K562 (cell line): ENCODE data around the gene TSPAN11. TPM values are rescaled to one million over a fixed set of nuclear protein-coding genes. Genes with fewer than 3 reads are reported as not detected.

Experiments used
- ATAC-seq: fragments of 200-7000 bp; cut with Tn5 transposase; 3 replicates; pipeline ENCODE4 v1.9.1; 2020; ENCODE audit warnings: moderate library complexity
- BruUV-seq: library from RNA; stranded (reverse); fragments of 400-500 nt; replicated peaks from 2 replicates; lab custom pipeline; 2021; lab: Mats Ljungman, UMichigan
- CTCF ChIA-PET: fragments of 300-600 bp; formaldehyde crosslinking; extraction: SDS; loops from one replicate; lab custom pipeline; 2021; ENCODE audit warnings: low intra/inter-chr PET ratio; lab: Yijun Ruan, JAX
- POLR2A ChIA-PET: fragments of 300-600, 350-650 bp; sonication (Branson Sonifier 250); formaldehyde crosslinking; extraction: SDS; loops from one replicate; lab custom pipeline; 2021; ENCODE audit warnings: antibody characterized with exemption, inconsistent platforms; lab: Yijun Ruan, JAX
- DNase-seq, 4 experiments: peaks; one replicate each; pipeline versions ENCODE4 v3.0.0 to v3.0.0-alpha.2; 2011 to 2018; ENCODE audit warnings: low spot score in 3 of 4, mixed read lengths in 3 of 4; ENCODE audit errors: extremely low read depth in 1 of 4
- FAIRE-seq: peaks from 2 replicates; lab custom pipeline; 2011; peaks lifted over from hg19 to GRCh38; lab: Jason Lieb, UNC
- H2AFZ ChIP-seq: 2 replicates; pipeline ENCODE4 v1.6.0; 2011; ENCODE audit warnings: low read depth, low read length, control low read depth, inconsistent platforms
- H3K27ac ChIP-seq: fragments of 200-600 bp; 3 replicates; pipeline ENCODE4 v1.8.0; 2011; ENCODE audit warnings: low read depth, mild to moderate bottlenecking, control low read depth, inconsistent platforms, low read length, moderate library complexity, mixed read lengths; ENCODE audit errors: extremely low read depth
- H3K27me3 ChIP-seq, 2 experiments: fragments of 300-600 bp in 1 of 2; 2 replicates in 1 of 2; 3 replicates in 1 of 2; pipeline versions ENCODE4 v1.6.0 to v1.8.0; 2011; ENCODE audit warnings: inconsistent platforms in 2 of 2, low read length in 2 of 2, mild to moderate bottlenecking in 1 of 2, mixed read lengths in 1 of 2, moderate library complexity in 1 of 2; ENCODE audit not compliant: control insufficient read depth in 2 of 2, insufficient read depth in 2 of 2
- H3K36me3 ChIP-seq: fragments of 300-600 bp; 3 replicates; pipeline ENCODE4 v1.8.0; 2011; ENCODE audit warnings: mild to moderate bottlenecking, low read length, inconsistent platforms; ENCODE audit not compliant: control insufficient read depth, insufficient read depth
- H3K4me1 ChIP-seq, 2 experiments: fragments of 200-600 bp in 1 of 2; replicated peaks in 1 of 2; 2 replicates in 1 of 2; 3 replicates in 1 of 2; pipeline versions ENCODE4 v1.5.1 to v1.8.0; 2011; ENCODE audit warnings: inconsistent platforms in 2 of 2, low read length in 2 of 2, mild to moderate bottlenecking in 1 of 2, mixed read lengths in 1 of 2, moderate library complexity in 1 of 2; ENCODE audit not compliant: control insufficient read depth in 2 of 2, insufficient read depth in 2 of 2
- H3K4me2 ChIP-seq: 2 replicates; pipeline ENCODE4 v1.6.1; 2011; ENCODE audit warnings: low read length, control low read depth, inconsistent platforms, mixed read lengths; ENCODE audit not compliant: insufficient read depth
- H3K4me3 ChIP-seq: fragments of 200-600 bp; sonication (generic), shearing (Covaris generic); 2 replicates; pipeline ENCODE4 v1.5.1; 2016; ENCODE audit warnings: control low read depth, inconsistent platforms
- H3K79me2 ChIP-seq: fragments of 200-600 bp; 3 replicates; pipeline ENCODE4 v1.8.0; 2011; ENCODE audit warnings: low read length, inconsistent platforms; ENCODE audit not compliant: control insufficient read depth, insufficient read depth
- H3K9ac ChIP-seq, 2 experiments: 2 replicates each; pipeline versions ENCODE4 v1.6.0 to v1.6.1; 2011; ENCODE audit warnings: low read depth in 2 of 2, low read length in 2 of 2, control low read depth in 1 of 2, inconsistent platforms in 1 of 2, mild to moderate bottlenecking in 1 of 2, mixed read lengths in 1 of 2; ENCODE audit not compliant: insufficient read depth in 1 of 2
- H3K9me1 ChIP-seq: one replicate; pipeline ENCODE4 v1.6.0; 2011; ENCODE audit warnings: inconsistent platforms, mild to moderate bottlenecking, low read length, moderate library complexity; ENCODE audit not compliant: control insufficient read depth, insufficient read depth
- H3K9me3 ChIP-seq: replicated peaks from 2 replicates; pipeline ENCODE4 v1.5.1; 2011; ENCODE audit warnings: low read depth, low read length, inconsistent platforms; ENCODE audit not compliant: control insufficient read depth, insufficient read depth
- H4K20me1 ChIP-seq: replicated peaks from 2 replicates; pipeline ENCODE4 v1.6.1; 2011; ENCODE audit warnings: low read length, inconsistent platforms, mixed read lengths; ENCODE audit not compliant: control insufficient read depth, insufficient read depth
- E2F4 ChIP-seq: sonication (generic); formaldehyde crosslinking; IDR thresholded peaks from 2 replicates; pipeline ENCODE4 v1.8.0; 2022; ENCODE audit warnings: mild to moderate bottlenecking, low read depth, missing genetic modification reagents
- GTF2A2 ChIP-seq: IDR thresholded peaks from 2 replicates; pipeline ENCODE4 v1.6.1; 2016; ENCODE audit warnings: mild to moderate bottlenecking, missing genetic modification characterization, missing compliant biosample characterization
- GTF2E2 ChIP-seq: fragments of 200-800 bp; sonication (Bioruptor generic); IDR thresholded peaks from 2 replicates; pipeline ENCODE4 v1.6.1; 2016; ENCODE audit warnings: missing genetic modification characterization, missing compliant biosample characterization
- HMGXB4 ChIP-seq: sonication (generic); formaldehyde crosslinking; IDR thresholded peaks from 2 replicates; pipeline ENCODE4 v1.8.1; 2023; ENCODE audit warnings: mild to moderate bottlenecking, missing genetic modification reagents
- KDM1A ChIP-seq, 2 experiments: fragments of 450-650 bp; IDR thresholded peaks; 2 replicates each; pipeline ENCODE4 v1.6.1; 2016; ENCODE audit warnings: mild to moderate bottlenecking in 2 of 2
- MYBL2 ChIP-seq, 2 experiments: fragments of 450-650 bp in 1 of 2; sonication (generic) in 1 of 2; formaldehyde crosslinking in 1 of 2; IDR thresholded peaks; 2 replicates each; pipeline versions ENCODE4 v1.6.1 to v1.8.1; 2017 to 2022; ENCODE audit warnings: borderline replicate concordance in 1 of 2, inconsistent platforms in 1 of 2, low read depth in 1 of 2, mild to moderate bottlenecking in 1 of 2, missing genetic modification reagents in 1 of 2, moderate library complexity in 1 of 2
- RCOR1 ChIP-seq, 2 experiments: IDR thresholded peaks; 2 replicates each; pipeline ENCODE4 v1.6.1; 2012; ENCODE audit warnings: low read depth in 2 of 2, low read length in 2 of 2, borderline replicate concordance in 1 of 2, improper control_type of control experiment in 1 of 2
- ZFP30 ChIP-seq: fragments of 250-450 bp; sonication (Bioruptor Pico); IDR thresholded peaks from 2 replicates; pipeline ENCODE4 v1.8.0; 2022; ENCODE audit warnings: moderate library complexity, mild to moderate bottlenecking, inconsistent platforms, borderline replicate concordance
- ZNF134 ChIP-seq: fragments of 250-450 bp; sonication (Bioruptor Pico); conservative IDR thresholded peaks from 2 replicates; pipeline ENCODE4 v1.4.0; 2020
- ZNF551 ChIP-seq: fragments of 250-450 bp; sonication (Bioruptor Pico); IDR thresholded peaks from 2 replicates; pipeline ENCODE4 v1.5.0; 2021; ENCODE audit warnings: mild to moderate bottlenecking, moderate library complexity
- WGBS: fragments of 100-300 bp; shearing (Covaris generic); methylation state at CpG from one replicate; pipeline ENCODE4 v1.1.6; 2016; ENCODE audit warnings: low coverage, mixed read lengths; ENCODE audit not compliant: insufficient coverage; ENCODE audit errors: missing lambda C conversion rate; 5-methylcytosine and 5-hydroxymethylcytosine counted together
- in situ Hi-C: fragments of 300-500 bp; cut with MboI; formaldehyde crosslinking; loops from 4 replicates; pipeline ENCODE4 v1.15.0; 2018; ENCODE audit warnings: inconsistent platforms, mixed read lengths
- intact Hi-C: fragments of 100-400 bp; cut with micrococcal nuclease; formaldehyde crosslinking; loops from 2 replicates; pipeline ENCODE4 v1.14.2; 2022
- polyA plus RNA-seq, 8 experiments: library from polyadenylated mRNA; depleted of rRNA in 4 of 8; stranded (reverse) in 5 of 8; unstranded in 3 of 8; fragments of >200 nt; fragmentation: Nextera tagmentation in 2 of 8; fragmentation: Illumina TruSeq in 1 of 8; extraction: Ambion mirVana in 2 of 8; extraction: Trizol in 1 of 8; gene quantifications; 2 replicates each; pipeline versions ENCODE4 v1.2.1 to v1.2.3, GENCODE V29; 2011 to 2014; ENCODE audit warnings: inconsistent platforms in 1 of 8, missing spikeins in 1 of 8
- total RNA-seq, 7 experiments: library from RNA; depleted of rRNA in 6 of 7; stranded (reverse); fragments of >200 nt in 6 of 7; fragmentation: Illumina TruSeq in 2 of 7; extraction: Trizol in 2 of 7; gene quantifications; 2 replicates each; pipeline versions ENCODE4 v1.2.1 to v1.2.3, GENCODE V29; 2011 to 2021; ENCODE audit warnings: low replicate concordance in 1 of 7

Gene TSPAN11
- total and polyA plus RNA-seq, 9 of the 15 experiments (the other 6 are each of a cell fraction or from before 2014, with no cell fraction given) = not detected

GRCh38 chr12:31005944-31006361 is 79.4 kb downstream of the TSPAN11 start:
- Histone ChIP-seq H3K79me2 (no peaks in the 10 kb centered on the region), H4K20me1 (peaks cover 8% of the 10 kb centered on the region; the same call in 1 of the 2 replicates)
- no peak for ATAC-seq
- intact Hi-C loops = no loop called here
- TF ChIP-seq HMGXB4 (CRISPR knock-in tag) = no peak
- TF ChIP-seq ZNF551 (CRISPR knock-in tag) = no peak
- no peak for TF ChIP-seq MYBL2 (IDR thresholded peaks at IDR 0.05; ENCODE audit: low read depth)
- TF ChIP-seq MYBL2 (CRISPR knock-in tag; IDR thresholded peaks at IDR 0.05; ENCODE audit: borderline replicate concordance) = no peak
- no peak for TF ChIP-seq ZNF134 (CRISPR knock-in tag)
- TF ChIP-seq KDM1A (IDR thresholded peaks at IDR 0.05) = no peak
- TF ChIP-seq E2F4 (CRISPR knock-in tag) = no peak
- no peak for TF ChIP-seq ZFP30 (CRISPR knock-in tag)
- TF ChIP-seq GTF2E2 = no peak
- TF ChIP-seq GTF2A2 (tag) = no peak
- no peak for TF ChIP-seq RCOR1 (IDR thresholded peaks at IDR 0.05; ENCODE audit: borderline replicate concordance in 1 of 2, low read depth in 2 of 2, low read length in 2 of 2)
- TF ChIP-seq, all 486 proteins: peak for 0
- Histone ChIP-seq H3K9me3 (no peaks in the 10 kb centered on the region), H3K27ac (no peak overlapping the region), H3K4me3 (no peak overlapping the region), H3K9ac (no peak overlapping the region), H3K9me1 (no peaks in the 10 kb centered on the region), H3K36me3 (no peaks in the 10 kb centered on the region), H3K27me3 (peaks cover 8 to 57% of the 10 kb centered on the region in 2 experiments; a peak in 4 of 5 replicates), H2AFZ (no peak overlapping the region), H3K4me1 (no peaks in the 10 kb centered on the region), H3K4me2 (no peak overlapping the region)
- WGBS = 0% methylated on average over 4 of the region's 4 CpGs
- FAIRE-seq (no peak), DNase-seq (no peak)
- BruUV-seq = no TSS peak
- in situ Hi-C loops = no loop called here
- ChIA-PET CTCF (no interaction called here), POLR2A (no interaction called here)
